ENCODE results near the gene FPGS. TPM values are rescaled to one million over a fixed set of nuclear protein-coding genes. Genes with fewer than 3 reads are reported as not detected.

Gene FPGS
- polyA plus RNA-seq, 1 donor (not counting 4 experiments of a cell fraction or from before 2014, with no cell fraction given), result 38.2 TPM

GRCh38 chr9:127758843-127759242 is 43.8 kb upstream of the FPGS start:
- H3K27me3 ChIP-seq (ENCODE audit: control insufficient read depth, extremely low read depth, insufficient read depth, low read length), result peaks cover 28% of the 10 kb centered on the region
- no peak overlapping the region for H2AFZ ChIP-seq (ENCODE audit: control insufficient read depth, low read length)
- H3K36me3 ChIP-seq (ENCODE audit: control insufficient read depth in 2 of 2, extremely low read depth in 1 of 2, insufficient read depth in 2 of 2, low read length in 2 of 2), result no peaks in the 10 kb centered on the region
- DNase-seq (ENCODE audit: low read depth, low spot score) (no peak), FAIRE-seq (no peak)
- no peak overlapping the region for H3K4me2 ChIP-seq (ENCODE audit: control insufficient read depth, extremely low read depth, insufficient read depth, low read depth, low read length)
- no peaks in the 10 kb centered on the region for H3K4me1 ChIP-seq (ENCODE audit: control insufficient read depth, extremely low read depth, insufficient read depth, low read length)
- no peaks in the 10 kb centered on the region for H3K9me1 ChIP-seq (ENCODE audit: control insufficient read depth, extremely low read depth, insufficient read depth, low read length)
- H3K4me3 ChIP-seq (ENCODE audit: control insufficient read depth in 2 of 3, extremely low read depth in 1 of 3, insufficient read depth in 2 of 3, low read depth in 1 of 3, low read length in 3 of 3), result no peak overlapping the region
- H3K27ac ChIP-seq (ENCODE audit: control insufficient read depth, insufficient read depth, low read length), result no peak overlapping the region
- no peak overlapping the region for H3K9ac ChIP-seq (ENCODE audit: control insufficient read depth, extremely low read depth, insufficient read depth, low read length)
- no peak for TF ChIP-seq EZH2 (IDR thresholded peaks at IDR 0.05; ENCODE audit: low read length)
- no peak for TF ChIP-seq CTCF (optimal IDR thresholded peaks at IDR 0.05 in 1 of 3, IDR thresholded peaks at IDR 0.05 in 1 of 3, conservative IDR thresholded peaks at IDR 0.05 in 1 of 3; ENCODE audit: extremely low read depth in 1 of 3, insufficient read depth in 2 of 3, low read length in 3 of 3)
- no peaks in the 10 kb centered on the region for H3K9me3 ChIP-seq (ENCODE audit: control insufficient read depth, low read depth, low read length)
- dilution Hi-C loops (cut with MboI; ENCODE audit: extremely low pct_ligation_motif_present, low sequenced_read_pairs), result no loop called here
- no peaks in the 10 kb centered on the region for H4K20me1 ChIP-seq (ENCODE audit: control insufficient read depth, extremely low read depth, insufficient read depth, low read length)
- H3K79me2 ChIP-seq (ENCODE audit: control insufficient read depth, insufficient read depth, low read length), result no peaks in the 10 kb centered on the region

- dilution Hi-C loops (cut with MboI; ENCODE audit: extremely low pct_ligation_motif_present, low sequenced_read_pairs), result no loop called here
- Histone ChIP-seq H3K9ac (ENCODE audit: control insufficient read depth, extremely low read depth, insufficient read depth, low read length) (no peak overlapping the region), H3K4me2 (ENCODE audit: control insufficient read depth, extremely low read depth, insufficient read depth, low read depth, low read length) (no peak overlapping the region), H3K27me3 (ENCODE audit: control insufficient read depth, extremely low read depth, insufficient read depth, low read length) (peaks cover 8% of the 10 kb centered on the region), H2AFZ (ENCODE audit: control insufficient read depth, low read length) (no peak overlapping the region), H3K27ac (ENCODE audit: control insufficient read depth, insufficient read depth, low read length) (no peak overlapping the region), H3K4me3 (ENCODE audit: control insufficient read depth in 2 of 3, extremely low read depth in 1 of 3, insufficient read depth in 2 of 3, low read depth in 1 of 3, low read length in 3 of 3) (no peak overlapping the region), H4K20me1 (ENCODE audit: control insufficient read depth, extremely low read depth, insufficient read depth, low read length) (no peaks in the 10 kb centered on the region), H3K9me1 (ENCODE audit: control insufficient read depth, extremely low read depth, insufficient read depth, low read length) (no peaks in the 10 kb centered on the region), H3K4me1 (ENCODE audit: control insufficient read depth, extremely low read depth, insufficient read depth, low read length) (no peaks in the 10 kb centered on the region), H3K79me2 (ENCODE audit: control insufficient read depth, insufficient read depth, low read length) (no peaks in the 10 kb centered on the region), H3K36me3 (ENCODE audit: control insufficient read depth in 2 of 2, extremely low read depth in 1 of 2, insufficient read depth in 2 of 2, low read length in 2 of 2) (no peaks in the 10 kb centered on the region), H3K9me3 (ENCODE audit: control insufficient read depth, low read depth, low read length) (no peaks in the 10 kb centered on the region)
- DNase-seq (ENCODE audit: low read depth, low spot score) (no peak), FAIRE-seq (no peak)
- TF ChIP-seq CTCF (optimal IDR thresholded peaks at IDR 0.05 in 1 of 3, IDR thresholded peaks at IDR 0.05 in 1 of 3, conservative IDR thresholded peaks at IDR 0.05 in 1 of 3; ENCODE audit: extremely low read depth in 1 of 3, insufficient read depth in 2 of 3, low read length in 3 of 3) (no peak), EZH2 (IDR thresholded peaks at IDR 0.05; ENCODE audit: low read length) (no peak)
These were observed 41.6 kb upstream of the FPGS start for GRCh38 chr9:127761061-127761460.
